ENCODE measurements around the gene FIBCD1. TPM values are rescaled to one million over a fixed set of nuclear protein-coding genes. Genes with fewer than 3 reads are reported as not detected.

FIBCD1 gene
- total and polyA plus RNA-seq, 9 of the 15 experiments (the other 6 are each of a cell fraction or from before 2014, with no cell fraction given) = 0.53 to 1.2 (median 0.95) TPM; not detected in 4

DNA sequence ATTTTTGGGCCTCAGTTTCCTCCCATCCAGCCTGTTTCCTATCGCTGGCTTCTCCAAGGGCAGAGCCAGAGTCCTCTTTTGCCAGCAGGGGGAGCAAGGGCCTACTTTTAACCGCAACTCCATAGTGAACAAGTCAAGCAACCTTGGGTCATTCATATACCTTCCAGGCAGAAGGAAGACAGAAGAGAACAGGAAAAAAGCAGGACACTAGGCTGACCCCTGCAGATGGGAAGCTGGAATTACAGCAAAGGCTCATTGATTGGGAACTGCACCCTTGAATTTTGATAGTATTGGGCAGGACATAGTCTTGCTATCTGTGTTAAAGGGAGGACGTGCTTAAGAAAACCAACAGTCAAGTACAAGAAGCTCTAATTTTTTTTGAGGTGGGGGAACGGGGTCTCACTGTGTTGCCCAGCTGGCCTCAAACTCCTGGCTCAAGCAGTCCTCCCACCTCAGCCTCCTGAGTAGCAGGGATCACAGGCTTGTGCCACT is 72.5 kb downstream of the FIBCD1 start (continued):
- TF ChIP-seq, protein P1, sequence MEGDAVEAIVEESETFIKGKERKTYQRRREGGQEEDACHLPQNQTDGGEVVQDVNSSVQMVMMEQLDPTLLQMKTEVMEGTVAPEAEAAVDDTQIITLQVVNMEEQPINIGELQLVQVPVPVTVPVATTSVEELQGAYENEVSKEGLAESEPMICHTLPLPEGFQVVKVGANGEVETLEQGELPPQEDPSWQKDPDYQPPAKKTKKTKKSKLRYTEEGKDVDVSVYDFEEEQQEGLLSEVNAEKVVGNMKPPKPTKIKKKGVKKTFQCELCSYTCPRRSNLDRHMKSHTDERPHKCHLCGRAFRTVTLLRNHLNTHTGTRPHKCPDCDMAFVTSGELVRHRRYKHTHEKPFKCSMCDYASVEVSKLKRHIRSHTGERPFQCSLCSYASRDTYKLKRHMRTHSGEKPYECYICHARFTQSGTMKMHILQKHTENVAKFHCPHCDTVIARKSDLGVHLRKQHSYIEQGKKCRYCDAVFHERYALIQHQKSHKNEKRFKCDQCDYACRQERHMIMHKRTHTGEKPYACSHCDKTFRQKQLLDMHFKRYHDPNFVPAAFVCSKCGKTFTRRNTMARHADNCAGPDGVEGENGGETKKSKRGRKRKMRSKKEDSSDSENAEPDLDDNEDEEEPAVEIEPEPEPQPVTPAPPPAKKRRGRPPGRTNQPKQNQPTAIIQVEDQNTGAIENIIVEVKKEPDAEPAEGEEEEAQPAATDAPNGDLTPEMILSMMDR (IDR thresholded peaks at IDR 0.05 in 2 of 3, conservative IDR thresholded peaks at IDR 0.05 in 1 of 3; ENCODE audit: insufficient read depth in 2 of 3, low read depth in 1 of 3, low read length in 3 of 3) = no peak
- no peak for TF ChIP-seq COPS2 (conservative IDR thresholded peaks at IDR 0.05)
- no peak for TF ChIP-seq NFATC3 (IDR thresholded peaks at IDR 0.05)
- TF ChIP-seq, protein P2, sequence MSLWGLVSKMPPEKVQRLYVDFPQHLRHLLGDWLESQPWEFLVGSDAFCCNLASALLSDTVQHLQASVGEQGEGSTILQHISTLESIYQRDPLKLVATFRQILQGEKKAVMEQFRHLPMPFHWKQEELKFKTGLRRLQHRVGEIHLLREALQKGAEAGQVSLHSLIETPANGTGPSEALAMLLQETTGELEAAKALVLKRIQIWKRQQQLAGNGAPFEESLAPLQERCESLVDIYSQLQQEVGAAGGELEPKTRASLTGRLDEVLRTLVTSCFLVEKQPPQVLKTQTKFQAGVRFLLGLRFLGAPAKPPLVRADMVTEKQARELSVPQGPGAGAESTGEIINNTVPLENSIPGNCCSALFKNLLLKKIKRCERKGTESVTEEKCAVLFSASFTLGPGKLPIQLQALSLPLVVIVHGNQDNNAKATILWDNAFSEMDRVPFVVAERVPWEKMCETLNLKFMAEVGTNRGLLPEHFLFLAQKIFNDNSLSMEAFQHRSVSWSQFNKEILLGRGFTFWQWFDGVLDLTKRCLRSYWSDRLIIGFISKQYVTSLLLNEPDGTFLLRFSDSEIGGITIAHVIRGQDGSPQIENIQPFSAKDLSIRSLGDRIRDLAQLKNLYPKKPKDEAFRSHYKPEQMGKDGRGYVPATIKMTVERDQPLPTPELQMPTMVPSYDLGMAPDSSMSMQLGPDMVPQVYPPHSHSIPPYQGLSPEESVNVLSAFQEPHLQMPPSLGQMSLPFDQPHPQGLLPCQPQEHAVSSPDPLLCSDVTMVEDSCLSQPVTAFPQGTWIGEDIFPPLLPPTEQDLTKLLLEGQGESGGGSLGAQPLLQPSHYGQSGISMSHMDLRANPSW (CRISPR knock-in tag; IDR thresholded peaks at IDR 0.05) = peak; percentile 100
- no peak for TF ChIP-seq ELF1 (tag; IDR thresholded peaks at IDR 0.05)
- TF ChIP-seq ZNF121 (CRISPR knock-in tag; conservative IDR thresholded peaks at IDR 0.05) = no peak
- TF ChIP-seq SRSF7 (optimal IDR thresholded peaks at IDR 0.05; ENCODE audit: low read depth, low read length) = no peak
- no peak for TF ChIP-seq ILK (tag; IDR thresholded peaks at IDR 0.05; ENCODE audit: borderline replicate concordance, low read depth)

Measured in K562 (cell line).